GM12875 (cell line): ENCODE measurements around the gene MYLK4.

Experiments
- H3K4me3 ChIP-seq: one replicate; pipeline ENCODE4 v1.5.1; 2011; ENCODE audit warnings: low read depth, low read length, control low read depth
- CTCF ChIP-seq: IDR thresholded peaks from 2 replicates; pipeline ENCODE4 v1.5.1; 2011; ENCODE audit warnings: low read depth, mild to moderate bottlenecking, control low read depth, inconsistent platforms, low read length, moderate library complexity, borderline replicate concordance; ENCODE audit not compliant: insufficient read depth

The MYLK4 gene

GRCh38 chr6:2639167-2639566 is 111.6 kb downstream of the MYLK4 start:
- no peak overlapping the region for H3K4me3 ChIP-seq
- no peak for TF ChIP-seq CTCF

- TF ChIP-seq CTCF: no peak
- H3K4me3 ChIP-seq: no peak overlapping the region
These were observed 114.0 kb downstream of the MYLK4 start for GRCh38 chr6:2636672-2637071.

GRCh38 chr6:2635911-2636310 is 114.8 kb downstream of the MYLK4 start:
- TF ChIP-seq CTCF: no peak
- no peak overlapping the region for H3K4me3 ChIP-seq

GRCh38 chr6:2634139-2634964 is 116.4 kb downstream of the MYLK4 start:
- peak overlapping the region; percentile 28 for H3K4me3 ChIP-seq
- TF ChIP-seq CTCF: peak; percentile 95

- no peak overlapping the region for H3K4me3 ChIP-seq
- no peak for TF ChIP-seq CTCF
These were observed 117.0 kb downstream of the MYLK4 start for GRCh38 chr6:2633736-2634135.

GRCh38 chr6:2632976-2633584 is 117.6 kb downstream of the MYLK4 start:
- no peak for TF ChIP-seq CTCF
- no peak overlapping the region for H3K4me3 ChIP-seq

- H3K4me3 ChIP-seq: no peak overlapping the region
- no peak for TF ChIP-seq CTCF
These were observed 118.4 kb downstream of the MYLK4 start for GRCh38 chr6:2632368-2632767.
